SU-DHL-6 (cell line): ENCODE data around the gene IFT43.

Experiments
- CTCF ChIP-seq: fragments of 200-600 bp; sonication (generic); IDR thresholded peaks from one replicate; pipeline ENCODE4 v1.5.1; 2017; ENCODE audit warnings: antibody characterized with exemption, mild to moderate bottlenecking, low read length, moderate library complexity; ENCODE audit not compliant: insufficient read depth, poor library complexity, severe bottlenecking
- EZH2phosphoT487 ChIP-seq: fragments of 200-600 bp; sonication (generic), shearing (Covaris generic); conservative IDR thresholded peaks from 2 replicates; pipeline ENCODE4 v1.6.1; 2018; ENCODE audit warnings: mild to moderate bottlenecking, antibody characterized with exemption, low read length, moderate library complexity, mixed read lengths

- no peak for TF ChIP-seq CTCF
- no peak for TF ChIP-seq EZH2phosphoT487
Measured at GRCh38 chr14:76098047-76098446, 112.5 kb downstream of the IFT43 start.
